Left renal pelvis (tissue), 4 donors: ENCODE data around the gene HK1. TPM values are rescaled to one million over a fixed set of nuclear protein-coding genes. Genes with fewer than 3 reads are reported as not detected.
"Not testable (repeated sequence)": the region's sequence is repeated elsewhere in the genome, so short reads cannot be mapped to it uniquely, and the experiment has no call there.

Source experiments
- DNase-seq, 4 donors: peaks; one replicate each; pipeline ENCODE4 v3.0.0-alpha.2; 2013; ENCODE audit warnings: low read depth in 4 of 4, low spot score in 3 of 4
- polyA plus RNA-seq, 4 donors: library from polyadenylated mRNA; unstranded; fragments of 120-200 nt; gene quantifications; one replicate each; pipeline ENCODE4 v1.2.1, GENCODE V29; 2013; ENCODE audit not compliant: insufficient read length in 4 of 4

Gene HK1
- polyA plus RNA-seq: 10 to 100 TPM; 38.0 to 53.7 (median 52.3) TPM

DNA sequence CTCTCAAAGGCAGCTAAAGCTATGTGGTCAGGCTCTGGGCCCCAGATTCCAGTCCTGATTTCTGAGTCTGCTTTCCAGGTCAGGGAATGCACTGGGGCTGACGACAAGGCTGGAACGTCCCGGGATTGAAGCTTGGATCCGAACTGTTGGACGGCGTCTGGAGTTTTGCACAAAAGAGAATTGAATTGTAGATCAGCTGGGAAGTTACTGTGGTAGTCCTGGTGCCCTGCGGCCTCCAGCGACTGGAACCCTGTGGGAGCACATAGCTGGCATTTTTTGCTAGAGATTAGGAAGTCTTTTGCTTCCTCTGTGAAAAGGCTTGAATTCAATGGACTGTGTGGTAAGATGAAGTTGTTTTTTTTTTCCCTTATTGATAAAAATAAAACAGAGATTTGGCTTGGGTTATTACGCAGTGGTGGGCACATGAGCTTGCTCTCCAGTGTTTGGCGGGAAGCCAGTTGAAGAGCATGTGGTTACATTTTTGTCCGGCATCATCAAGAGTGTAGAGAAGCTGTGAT is at the start of gene HK1:
TSS of gene HK1 (plus strand) at position 51 of the 518 bp plus-strand sequence.
- DNase-seq: no peak

DNA sequence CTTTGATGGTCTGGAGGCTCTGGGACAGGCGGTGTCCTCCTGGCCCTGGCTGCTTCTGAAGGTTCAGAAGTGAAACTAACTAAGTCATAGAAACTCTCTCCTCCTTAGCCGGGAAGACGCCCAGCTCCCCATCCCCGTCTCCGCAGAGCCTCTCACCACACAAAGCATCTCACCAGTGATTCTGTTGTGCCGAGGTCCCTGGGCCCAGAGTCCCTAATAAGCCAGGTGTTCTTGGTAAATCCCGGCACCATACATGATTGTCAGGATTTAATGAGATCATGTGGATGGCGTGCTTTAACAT is 48.7 kb upstream of the HK1 start:
- no peak for DNase-seq

- DNase-seq: no peak
Measured at GRCh38 chr10:69230128-69230527, 48.2 kb upstream of the HK1 start.

- no peak for DNase-seq
Measured at GRCh38 chr10:69232252-69232651, 46.0 kb upstream of the HK1 start.

DNA sequence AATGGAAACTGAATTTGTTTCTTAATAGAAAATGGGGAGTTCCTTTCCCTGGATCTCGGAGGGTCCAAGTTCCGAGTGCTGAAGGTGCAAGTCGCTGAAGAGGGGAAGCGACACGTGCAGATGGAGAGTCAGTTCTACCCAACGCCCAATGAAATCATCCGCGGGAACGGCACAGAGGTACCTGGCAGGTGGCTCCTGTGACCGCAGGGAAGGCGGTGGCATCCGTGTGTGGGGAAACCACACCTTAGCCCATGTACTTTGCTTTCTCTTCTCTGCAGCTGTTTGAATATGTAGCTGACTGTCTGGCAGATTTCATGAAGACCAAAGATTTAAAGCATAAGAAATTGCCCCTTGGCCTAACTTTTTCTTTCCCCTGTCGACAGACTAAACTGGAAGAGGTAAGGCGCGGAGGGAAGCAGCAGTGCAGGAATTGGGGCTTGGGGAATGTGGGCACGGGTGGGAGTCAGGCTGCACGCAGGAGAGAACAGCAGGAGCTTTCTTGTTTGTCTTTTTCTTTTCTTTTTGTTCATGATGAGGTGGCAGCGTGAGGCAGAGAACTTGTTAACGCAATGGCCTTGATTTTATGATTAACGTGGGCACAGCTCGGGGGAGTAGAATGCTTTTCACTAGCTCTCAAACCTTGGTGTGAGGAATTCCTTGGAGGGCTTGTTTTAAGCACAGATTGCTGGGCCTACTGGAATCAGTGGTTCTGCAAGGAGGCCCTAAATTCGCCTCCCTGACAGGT is 45.4 kb upstream of the HK1 start:
- no peak for DNase-seq

DNA sequence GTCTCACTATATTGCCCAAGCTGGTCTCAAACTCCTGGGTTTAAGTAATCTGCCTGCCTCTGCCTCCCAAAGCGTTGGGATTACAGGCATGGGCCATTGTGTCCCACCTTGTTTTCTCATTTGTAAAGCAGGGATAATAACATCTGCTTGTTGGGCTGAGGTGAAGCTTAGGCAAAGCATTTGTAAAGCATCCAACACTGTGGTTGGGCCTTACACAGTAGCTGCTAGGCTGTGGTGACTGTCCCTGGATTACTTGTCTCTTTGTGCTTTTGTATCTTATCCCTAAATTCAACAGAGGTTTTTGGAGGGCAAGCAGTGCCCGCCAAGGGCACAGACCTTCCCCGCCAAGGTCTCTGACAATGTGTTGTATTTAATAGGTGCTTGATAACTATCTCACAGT is 43.8 kb upstream of the HK1 start:
- DNase-seq: no peak

DNA sequence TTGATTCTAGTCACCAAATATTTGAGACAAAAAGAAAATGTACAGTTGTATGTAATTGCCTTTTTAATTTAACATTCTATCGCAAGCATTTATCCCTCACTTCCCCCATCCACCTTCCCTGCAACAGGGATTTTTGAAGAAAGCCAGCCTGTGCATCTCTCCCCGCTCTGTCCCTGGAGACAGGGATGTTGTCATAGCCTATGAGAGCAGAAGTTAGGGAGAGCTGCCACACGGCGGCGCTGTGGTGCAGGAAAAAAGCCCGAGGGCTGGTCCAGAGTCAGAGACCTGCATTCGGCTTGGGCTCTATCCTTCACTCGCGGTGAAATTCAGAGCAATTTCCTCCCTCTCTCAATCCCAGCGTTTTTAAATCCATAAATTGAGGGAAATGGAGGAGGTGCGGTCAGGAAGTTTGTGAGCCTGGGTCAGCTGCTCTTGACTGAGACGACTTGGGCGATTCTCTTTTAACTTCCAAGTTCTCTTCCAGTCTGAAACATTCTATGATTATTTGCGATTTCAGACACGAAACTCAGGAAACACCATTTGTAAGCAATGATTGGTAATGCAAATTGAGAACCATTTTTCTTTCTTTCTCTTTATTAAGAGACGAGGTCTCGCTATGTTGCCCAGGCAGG is 40.7 kb upstream of the HK1 start:
- DNase-seq: peak in 3 of 4 donors; percentile 69 to 74 (median 71)

DNA sequence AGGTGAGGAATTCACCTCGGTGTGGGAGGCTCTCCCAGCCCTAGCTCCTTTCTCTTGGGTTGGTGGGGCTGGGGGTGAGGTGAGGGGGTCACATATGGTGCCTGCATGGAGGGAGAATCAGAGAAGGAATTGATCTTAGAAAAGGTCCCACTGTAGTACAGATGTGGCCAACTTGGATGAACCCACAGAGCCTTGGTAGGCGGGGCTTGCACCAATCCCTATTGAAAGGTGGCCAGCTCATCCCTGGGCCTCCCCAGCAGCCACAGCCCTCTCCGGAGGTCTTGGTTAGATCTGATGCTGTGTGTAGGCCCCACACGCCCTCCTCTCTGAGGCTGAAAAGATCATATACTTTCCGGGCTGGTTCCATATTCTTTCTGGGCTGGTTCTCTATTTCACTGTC is 39.2 kb upstream of the HK1 start:
- no peak for DNase-seq

DNA sequence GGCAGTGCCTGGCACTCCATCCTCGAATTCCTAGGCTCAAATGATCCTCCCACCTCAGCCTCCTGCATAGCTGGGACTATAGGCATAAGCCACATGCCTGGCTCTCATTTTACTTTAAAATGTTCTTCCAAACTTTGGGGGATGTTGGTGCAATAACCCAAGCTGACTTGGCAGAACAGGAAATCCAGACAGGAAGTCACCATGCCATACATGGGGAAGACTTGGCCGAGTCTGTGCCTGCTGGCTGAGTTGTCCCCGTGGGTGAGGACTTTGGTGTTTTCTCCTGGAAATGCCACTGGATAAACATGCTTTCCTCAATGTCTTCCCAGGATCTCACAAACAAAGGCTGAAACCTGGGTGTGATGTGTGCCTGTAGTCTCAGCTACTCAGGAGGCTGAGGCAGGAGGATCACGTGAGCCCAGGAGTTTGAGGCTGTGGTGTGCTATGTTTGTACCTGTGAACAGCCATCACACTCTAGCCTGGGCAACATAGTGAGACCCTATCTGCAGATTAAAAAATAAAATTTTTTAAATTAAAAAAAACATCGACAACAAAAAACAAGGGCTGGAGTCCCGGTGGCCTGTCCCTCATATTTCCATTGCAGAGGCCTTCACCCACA is 38.4 kb upstream of the HK1 start:
- no peak for DNase-seq

- no peak for DNase-seq
Measured at GRCh38 chr10:69240455-69240854, 37.8 kb upstream of the HK1 start.

- no peak for DNase-seq
Measured at GRCh38 chr10:69241575-69241974, 36.7 kb upstream of the HK1 start.

DNA sequence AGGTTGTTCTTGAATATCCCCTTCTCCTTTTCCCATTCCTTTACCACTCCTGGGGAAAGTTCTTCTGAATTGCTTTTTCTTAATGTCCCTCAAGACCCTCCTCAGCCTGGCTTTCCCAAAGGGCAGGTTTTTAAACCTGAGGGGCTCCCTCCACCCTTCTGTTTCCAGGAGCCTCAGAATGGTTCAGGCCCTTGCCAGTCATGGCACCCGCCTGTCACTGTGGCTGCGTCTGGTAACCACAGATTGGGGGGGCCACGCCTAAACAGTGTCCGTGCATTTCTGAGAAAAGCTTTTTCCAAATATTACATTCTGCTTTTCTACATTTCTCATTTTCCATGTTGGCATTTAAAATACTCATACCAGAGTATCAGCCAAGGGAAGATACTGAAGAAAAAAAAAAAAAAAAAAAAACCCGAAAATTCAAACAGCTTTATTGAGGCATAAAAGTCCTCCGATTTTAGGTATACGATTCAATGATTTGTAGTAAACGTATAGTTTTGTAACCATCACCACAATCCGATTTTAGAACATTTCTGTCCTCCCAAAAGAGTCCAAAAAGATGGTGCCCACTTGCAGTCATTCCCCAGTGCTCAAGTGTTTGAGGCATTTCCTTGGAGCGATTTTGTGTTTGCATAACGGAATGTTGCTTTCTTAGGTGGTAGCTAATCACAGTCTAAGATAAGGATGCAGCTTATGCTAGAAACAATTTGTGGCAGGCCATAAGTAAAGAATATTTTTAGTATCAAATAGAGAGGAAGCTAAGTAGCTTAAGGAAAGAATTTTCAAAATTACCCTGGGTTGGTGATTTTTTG is 36.0 kb upstream of the HK1 start:
- no peak for DNase-seq

GRCh38 chr10:69242852-69243212 is 35.5 kb upstream of the HK1 start:
- DNase-seq: no peak

GRCh38 chr10:69243817-69244216 is 34.5 kb upstream of the HK1 start:
- DNase-seq: no peak

- DNase-seq: no peak
Measured at GRCh38 chr10:69246036-69246435, 32.3 kb upstream of the HK1 start.

GRCh38 chr10:69246581-69247312 is 31.5 kb upstream of the HK1 start:
- no peak for DNase-seq

DNA sequence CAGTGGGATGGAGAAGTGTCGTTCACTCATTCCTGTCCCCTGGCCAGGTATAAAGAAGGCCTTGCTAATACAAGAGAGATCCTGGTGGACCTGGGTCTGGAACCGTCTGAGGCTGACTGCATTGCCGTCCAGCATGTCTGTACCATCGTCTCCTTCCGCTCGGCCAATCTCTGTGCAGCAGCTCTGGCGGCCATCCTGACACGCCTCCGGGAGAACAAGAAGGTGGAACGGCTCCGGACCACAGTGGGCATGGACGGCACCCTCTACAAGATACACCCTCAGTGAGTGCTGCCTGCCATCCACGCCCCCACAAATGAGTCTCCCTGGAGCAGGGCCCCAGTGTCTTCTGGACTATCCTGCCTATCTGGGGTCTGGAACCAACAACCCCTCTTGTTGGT is 31.0 kb upstream of the HK1 start:
- no peak for DNase-seq

GRCh38 chr10:69248117-69248730 is 30.1 kb upstream of the HK1 start:
- no peak for DNase-seq

DNA sequence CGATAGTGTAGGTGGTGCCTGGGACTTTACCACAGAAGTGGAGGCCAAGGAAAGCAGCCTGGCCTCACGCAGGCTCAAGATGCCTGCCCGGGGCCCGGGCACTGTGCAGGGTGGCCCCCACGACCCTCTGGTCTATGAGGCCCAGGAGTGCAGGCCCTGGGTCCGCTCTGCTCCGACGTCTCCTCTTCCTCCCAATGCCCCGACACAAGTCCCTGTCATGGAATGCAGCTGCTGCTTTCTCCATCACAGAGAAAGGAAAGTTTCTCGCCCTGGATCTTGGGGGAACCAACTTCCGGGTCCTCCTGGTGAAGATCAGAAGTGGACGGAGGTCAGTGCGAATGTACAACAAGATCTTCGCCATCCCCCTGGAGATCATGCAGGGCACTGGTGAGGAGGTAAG is 28.3 kb upstream of the HK1 start:
- DNase-seq: no peak

GRCh38 chr10:69251417-69251816 is 26.9 kb upstream of the HK1 start:
- not testable (repeated sequence) for DNase-seq
